ENCODE data around the gene C17orf100. TPM values are rescaled to one million over a fixed set of nuclear protein-coding genes. Genes with fewer than 3 reads are reported as not detected.

Gene C17orf100
- total and polyA plus RNA-seq, 10 of the 15 experiments (the other 5 are each of a cell fraction or from before 2014, with no cell fraction given) = 0.84 to 4.7 (median 1.8) TPM

GRCh38 chr17:6675201-6675825 is 23.8 kb downstream of the C17orf100 start (continued):
- TF ChIP-seq, protein P1, sequence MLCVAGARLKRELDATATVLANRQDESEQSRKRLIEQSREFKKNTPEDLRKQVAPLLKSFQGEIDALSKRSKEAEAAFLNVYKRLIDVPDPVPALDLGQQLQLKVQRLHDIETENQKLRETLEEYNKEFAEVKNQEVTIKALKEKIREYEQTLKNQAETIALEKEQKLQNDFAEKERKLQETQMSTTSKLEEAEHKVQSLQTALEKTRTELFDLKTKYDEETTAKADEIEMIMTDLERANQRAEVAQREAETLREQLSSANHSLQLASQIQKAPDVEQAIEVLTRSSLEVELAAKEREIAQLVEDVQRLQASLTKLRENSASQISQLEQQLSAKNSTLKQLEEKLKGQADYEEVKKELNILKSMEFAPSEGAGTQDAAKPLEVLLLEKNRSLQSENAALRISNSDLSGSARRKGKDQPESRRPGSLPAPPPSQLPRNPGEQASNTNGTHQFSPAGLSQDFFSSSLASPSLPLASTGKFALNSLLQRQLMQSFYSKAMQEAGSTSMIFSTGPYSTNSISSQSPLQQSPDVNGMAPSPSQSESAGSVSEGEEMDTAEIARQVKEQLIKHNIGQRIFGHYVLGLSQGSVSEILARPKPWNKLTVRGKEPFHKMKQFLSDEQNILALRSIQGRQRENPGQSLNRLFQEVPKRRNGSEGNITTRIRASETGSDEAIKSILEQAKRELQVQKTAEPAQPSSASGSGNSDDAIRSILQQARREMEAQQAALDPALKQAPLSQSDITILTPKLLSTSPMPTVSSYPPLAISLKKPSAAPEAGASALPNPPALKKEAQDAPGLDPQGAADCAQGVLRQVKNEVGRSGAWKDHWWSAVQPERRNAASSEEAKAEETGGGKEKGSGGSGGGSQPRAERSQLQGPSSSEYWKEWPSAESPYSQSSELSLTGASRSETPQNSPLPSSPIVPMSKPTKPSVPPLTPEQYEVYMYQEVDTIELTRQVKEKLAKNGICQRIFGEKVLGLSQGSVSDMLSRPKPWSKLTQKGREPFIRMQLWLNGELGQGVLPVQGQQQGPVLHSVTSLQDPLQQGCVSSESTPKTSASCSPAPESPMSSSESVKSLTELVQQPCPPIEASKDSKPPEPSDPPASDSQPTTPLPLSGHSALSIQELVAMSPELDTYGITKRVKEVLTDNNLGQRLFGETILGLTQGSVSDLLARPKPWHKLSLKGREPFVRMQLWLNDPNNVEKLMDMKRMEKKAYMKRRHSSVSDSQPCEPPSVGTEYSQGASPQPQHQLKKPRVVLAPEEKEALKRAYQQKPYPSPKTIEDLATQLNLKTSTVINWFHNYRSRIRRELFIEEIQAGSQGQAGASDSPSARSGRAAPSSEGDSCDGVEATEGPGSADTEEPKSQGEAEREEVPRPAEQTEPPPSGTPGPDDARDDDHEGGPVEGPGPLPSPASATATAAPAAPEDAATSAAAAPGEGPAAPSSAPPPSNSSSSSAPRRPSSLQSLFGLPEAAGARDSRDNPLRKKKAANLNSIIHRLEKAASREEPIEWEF (IDR thresholded peaks at IDR 0.05; ENCODE audit: insufficient replicate concordance, low read depth, low read length) = no peak
- no peak for TF ChIP-seq SUPT20H (IDR thresholded peaks at IDR 0.05; ENCODE audit: borderline replicate concordance, control insufficient read depth, low read depth, low read length)
- TF ChIP-seq, protein P2, sequence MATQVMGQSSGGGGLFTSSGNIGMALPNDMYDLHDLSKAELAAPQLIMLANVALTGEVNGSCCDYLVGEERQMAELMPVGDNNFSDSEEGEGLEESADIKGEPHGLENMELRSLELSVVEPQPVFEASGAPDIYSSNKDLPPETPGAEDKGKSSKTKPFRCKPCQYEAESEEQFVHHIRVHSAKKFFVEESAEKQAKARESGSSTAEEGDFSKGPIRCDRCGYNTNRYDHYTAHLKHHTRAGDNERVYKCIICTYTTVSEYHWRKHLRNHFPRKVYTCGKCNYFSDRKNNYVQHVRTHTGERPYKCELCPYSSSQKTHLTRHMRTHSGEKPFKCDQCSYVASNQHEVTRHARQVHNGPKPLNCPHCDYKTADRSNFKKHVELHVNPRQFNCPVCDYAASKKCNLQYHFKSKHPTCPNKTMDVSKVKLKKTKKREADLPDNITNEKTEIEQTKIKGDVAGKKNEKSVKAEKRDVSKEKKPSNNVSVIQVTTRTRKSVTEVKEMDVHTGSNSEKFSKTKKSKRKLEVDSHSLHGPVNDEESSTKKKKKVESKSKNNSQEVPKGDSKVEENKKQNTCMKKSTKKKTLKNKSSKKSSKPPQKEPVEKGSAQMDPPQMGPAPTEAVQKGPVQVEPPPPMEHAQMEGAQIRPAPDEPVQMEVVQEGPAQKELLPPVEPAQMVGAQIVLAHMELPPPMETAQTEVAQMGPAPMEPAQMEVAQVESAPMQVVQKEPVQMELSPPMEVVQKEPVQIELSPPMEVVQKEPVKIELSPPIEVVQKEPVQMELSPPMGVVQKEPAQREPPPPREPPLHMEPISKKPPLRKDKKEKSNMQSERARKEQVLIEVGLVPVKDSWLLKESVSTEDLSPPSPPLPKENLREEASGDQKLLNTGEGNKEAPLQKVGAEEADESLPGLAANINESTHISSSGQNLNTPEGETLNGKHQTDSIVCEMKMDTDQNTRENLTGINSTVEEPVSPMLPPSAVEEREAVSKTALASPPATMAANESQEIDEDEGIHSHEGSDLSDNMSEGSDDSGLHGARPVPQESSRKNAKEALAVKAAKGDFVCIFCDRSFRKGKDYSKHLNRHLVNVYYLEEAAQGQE (IDR thresholded peaks at IDR 0.05; ENCODE audit: low read depth, low read length) = no peak
- TF ChIP-seq, protein P3, sequence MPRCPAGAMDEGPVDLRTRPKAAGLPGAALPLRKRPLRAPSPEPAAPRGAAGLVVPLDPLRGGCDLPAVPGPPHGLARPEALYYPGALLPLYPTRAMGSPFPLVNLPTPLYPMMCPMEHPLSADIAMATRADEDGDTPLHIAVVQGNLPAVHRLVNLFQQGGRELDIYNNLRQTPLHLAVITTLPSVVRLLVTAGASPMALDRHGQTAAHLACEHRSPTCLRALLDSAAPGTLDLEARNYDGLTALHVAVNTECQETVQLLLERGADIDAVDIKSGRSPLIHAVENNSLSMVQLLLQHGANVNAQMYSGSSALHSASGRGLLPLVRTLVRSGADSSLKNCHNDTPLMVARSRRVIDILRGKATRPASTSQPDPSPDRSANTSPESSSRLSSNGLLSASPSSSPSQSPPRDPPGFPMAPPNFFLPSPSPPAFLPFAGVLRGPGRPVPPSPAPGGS (IDR thresholded peaks at IDR 0.05; ENCODE audit: borderline replicate concordance, insufficient read depth, low read depth, low read length, poor library complexity, severe bottlenecking) = no peak
- no peak for TF ChIP-seq ZNF622 (IDR thresholded peaks at IDR 0.05)
- TF ChIP-seq POLR2AphosphoS2 (IDR thresholded peaks at IDR 0.05; ENCODE audit: low read depth, low read length) = no peak
- TF ChIP-seq EGR1 (IDR thresholded peaks at IDR 0.05; ENCODE audit: borderline replicate concordance in 1 of 2, low read depth in 2 of 2, low read length in 2 of 2) = no peak
- no peak for TF ChIP-seq ZNF24 (IDR thresholded peaks at IDR 0.05)
- TF ChIP-seq ZNF274 (IDR thresholded peaks at IDR 0.05; ENCODE audit: insufficient read depth, insufficient read length) = no peak
